ENCODE measurements around the gene LY6G5B.

GRCh38 chr6:31713465-31713864, 43.7 kb downstream of the LY6G5B start:
- TF ChIP-seq CTCF (IDR thresholded peaks at IDR 0.05): no peak
- TF ChIP-seq EP300 (IDR thresholded peaks at IDR 0.05): no peak

All from ovary (tissue), 3 donors.